Activated naive CD8-positive, alpha-beta T cell treated with anti-CD3 and anti-CD28 coated beads, Interleukin-2, amount 50 U/mL, for 24 hours (primary cell): Measurements from ENCODE around the gene APEH.

Experiments used
- ATAC-seq: fragments of 150-1000 bp; cut with Tn5 transposase; one replicate; pipeline ENCODE4 v1.10.0; 2021
- DNase-seq: peaks from one replicate; pipeline ENCODE4 v3.0.0; 2021
- H3K27ac Mint-ChIP-seq: one replicate; pipeline ENCODE4 v1.8.0; 2021; ENCODE audit warnings: mild to moderate bottlenecking, mixed read lengths
- H3K27me3 Mint-ChIP-seq: one replicate; pipeline ENCODE4 v1.8.0; 2021; ENCODE audit warnings: mixed read lengths
- H3K36me3 Mint-ChIP-seq: one replicate; pipeline ENCODE4 v1.8.0; 2021; ENCODE audit warnings: low read depth, mixed read lengths
- H3K4me1 Mint-ChIP-seq: one replicate; pipeline ENCODE4 v1.8.0; 2021; ENCODE audit warnings: mixed read lengths
- H3K4me3 Mint-ChIP-seq: one replicate; pipeline ENCODE4 v1.8.0; 2021; ENCODE audit warnings: mild to moderate bottlenecking, moderate library complexity, mixed read lengths
- H3K9me3 Mint-ChIP-seq: one replicate; pipeline ENCODE4 v1.8.0; 2021; ENCODE audit warnings: mixed read lengths

Gene APEH

GRCh38 chr3:49641921-49642707 is 32.0 kb upstream of the APEH start:
- no peak overlapping the region for H3K4me3 Mint-ChIP-seq
- H3K27me3 Mint-ChIP-seq: no peaks in the 10 kb centered on the region
- no peak for ATAC-seq
- H3K4me1 Mint-ChIP-seq: no peaks in the 10 kb centered on the region
- H3K9me3 Mint-ChIP-seq: no peaks in the 10 kb centered on the region
- H3K27ac Mint-ChIP-seq: no peak overlapping the region
- H3K36me3 Mint-ChIP-seq: no peaks in the 10 kb centered on the region
- no peak for DNase-seq

- Mint-ChIP-seq H3K27me3 (no peaks in the 10 kb centered on the region), H3K36me3 (no peaks in the 10 kb centered on the region), H3K27ac (no peak overlapping the region), H3K9me3 (no peaks in the 10 kb centered on the region), H3K4me1 (no peaks in the 10 kb centered on the region), H3K4me3 (no peak overlapping the region)
- DNase-seq: no peak
- no peak for ATAC-seq
These were observed 31.4 kb upstream of the APEH start for GRCh38 chr3:49642708-49643145.

- Mint-ChIP-seq H3K27me3 (no peaks in the 10 kb centered on the region), H3K4me1 (no peaks in the 10 kb centered on the region), H3K4me3 (no peak overlapping the region), H3K27ac (no peak overlapping the region), H3K36me3 (no peaks in the 10 kb centered on the region), H3K9me3 (no peaks in the 10 kb centered on the region)
- no peak for ATAC-seq
- no peak for DNase-seq
These were observed 29.5 kb upstream of the APEH start for GRCh38 chr3:49644684-49645083.

GRCh38 chr3:49646236-49646635 is 27.9 kb upstream of the APEH start:
- H3K4me1 Mint-ChIP-seq: peaks cover 3% of the 10 kb centered on the region
- ATAC-seq (no peak), DNase-seq (no peak)
- no peak overlapping the region for H3K27ac Mint-ChIP-seq
- H3K9me3 Mint-ChIP-seq: no peaks in the 10 kb centered on the region
- no peaks in the 10 kb centered on the region for H3K27me3 Mint-ChIP-seq
- no peak overlapping the region for H3K4me3 Mint-ChIP-seq
- no peaks in the 10 kb centered on the region for H3K36me3 Mint-ChIP-seq

- Mint-ChIP-seq H3K36me3 (no peaks in the 10 kb centered on the region), H3K9me3 (no peaks in the 10 kb centered on the region), H3K4me1 (peaks cover 3% of the 10 kb centered on the region), H3K27ac (no peak overlapping the region), H3K27me3 (no peaks in the 10 kb centered on the region), H3K4me3 (no peak overlapping the region)
- ATAC-seq (no peak), DNase-seq (no peak)
These were observed 26.4 kb upstream of the APEH start for GRCh38 chr3:49647741-49648140.

GRCh38 chr3:49648354-49649019 is 25.7 kb upstream of the APEH start:
- no peaks in the 10 kb centered on the region for H3K9me3 Mint-ChIP-seq
- H3K27me3 Mint-ChIP-seq: no peaks in the 10 kb centered on the region
- peaks cover 3% of the 10 kb centered on the region for H3K4me1 Mint-ChIP-seq
- no peak overlapping the region for H3K4me3 Mint-ChIP-seq
- H3K36me3 Mint-ChIP-seq: no peaks in the 10 kb centered on the region
- ATAC-seq (no peak), DNase-seq (no peak)
- H3K27ac Mint-ChIP-seq: no peak overlapping the region

- Mint-ChIP-seq H3K27ac (no peak overlapping the region), H3K27me3 (no peaks in the 10 kb centered on the region)
- DNase-seq: no peak
These were observed 24.6 kb upstream of the APEH start for GRCh38 chr3:49649576-49649975.

GRCh38 chr3:49650177-49650576 is 24.0 kb upstream of the APEH start:
- Mint-ChIP-seq H3K36me3 (no peaks in the 10 kb centered on the region), H3K4me3 (no peak overlapping the region), H3K27me3 (no peaks in the 10 kb centered on the region), H3K9me3 (no peaks in the 10 kb centered on the region), H3K27ac (no peak overlapping the region), H3K4me1 (peaks cover 3% of the 10 kb centered on the region)
- ATAC-seq (no peak), DNase-seq (no peak)

More at GRCh38 chr3:49649576-49649975, 24.6 kb upstream of the APEH start:
- H3K4me1 Mint-ChIP-seq: peaks cover 3% of the 10 kb centered on the region
- no peaks in the 10 kb centered on the region for H3K9me3 Mint-ChIP-seq
- H3K4me3 Mint-ChIP-seq: no peak overlapping the region
- H3K36me3 Mint-ChIP-seq: no peaks in the 10 kb centered on the region
- peak; percentile 11 for ATAC-seq

- Mint-ChIP-seq H3K9me3 (no peaks in the 10 kb centered on the region), H3K36me3 (no peaks in the 10 kb centered on the region), H3K4me1 (peaks cover 3% of the 10 kb centered on the region), H3K4me3 (no peak overlapping the region), H3K27ac (no peak overlapping the region), H3K27me3 (no peaks in the 10 kb centered on the region)
- no peak for ATAC-seq
- no peak for DNase-seq
These were observed 23.5 kb upstream of the APEH start for GRCh38 chr3:49650637-49651036.

- Mint-ChIP-seq H3K27me3 (peaks cover 3% of the 10 kb centered on the region), H3K27ac (no peak overlapping the region), H3K4me1 (peaks cover 3% of the 10 kb centered on the region), H3K36me3 (no peaks in the 10 kb centered on the region), H3K9me3 (no peaks in the 10 kb centered on the region), H3K4me3 (no peak overlapping the region)
- DNase-seq (no peak), ATAC-seq (no peak)
These were observed 21.8 kb upstream of the APEH start for GRCh38 chr3:49652218-49652902.

- Mint-ChIP-seq H3K4me1 (peaks cover 3% of the 10 kb centered on the region), H3K9me3 (no peaks in the 10 kb centered on the region), H3K36me3 (no peaks in the 10 kb centered on the region), H3K27me3 (peaks cover 3% of the 10 kb centered on the region), H3K4me3 (no peak overlapping the region), H3K27ac (no peak overlapping the region)
- no peak for DNase-seq
- no peak for ATAC-seq
These were observed 21.2 kb upstream of the APEH start for GRCh38 chr3:49652903-49653415.

- no peak overlapping the region for H3K4me3 Mint-ChIP-seq
- H3K9me3 Mint-ChIP-seq: no peaks in the 10 kb centered on the region
- H3K36me3 Mint-ChIP-seq: no peaks in the 10 kb centered on the region
- peaks cover 3% of the 10 kb centered on the region for H3K4me1 Mint-ChIP-seq
- DNase-seq (no peak), ATAC-seq (no peak)
- H3K27ac Mint-ChIP-seq: no peak overlapping the region
- H3K27me3 Mint-ChIP-seq: peaks cover 3% of the 10 kb centered on the region
These were observed 20.5 kb upstream of the APEH start for GRCh38 chr3:49653621-49654020.

GRCh38 chr3:49654176-49654825 is 19.9 kb upstream of the APEH start:
- H3K9me3 Mint-ChIP-seq: no peaks in the 10 kb centered on the region
- no peak overlapping the region for H3K4me3 Mint-ChIP-seq
- peaks cover 3% of the 10 kb centered on the region for H3K4me1 Mint-ChIP-seq
- ATAC-seq: no peak
- no peaks in the 10 kb centered on the region for H3K36me3 Mint-ChIP-seq
- DNase-seq: no peak
- H3K27me3 Mint-ChIP-seq: peaks cover 3% of the 10 kb centered on the region
- H3K27ac Mint-ChIP-seq: no peak overlapping the region

GRCh38 chr3:49654955-49655556 is 19.1 kb upstream of the APEH start:
- DNase-seq: no peak
- Mint-ChIP-seq H3K27ac (no peak overlapping the region), H3K4me1 (peaks cover 3% of the 10 kb centered on the region), H3K36me3 (no peaks in the 10 kb centered on the region), H3K27me3 (peaks cover 3% of the 10 kb centered on the region), H3K9me3 (no peaks in the 10 kb centered on the region), H3K4me3 (no peak overlapping the region)
- ATAC-seq: no peak
